GM12878 (cell line): ENCODE measurements around the gene GUCA2A. TPM values are rescaled to one million over a fixed set of nuclear protein-coding genes. Genes with fewer than 3 reads are reported as not detected.

Experiments
- ATAC-seq: fragments of 200-7000 bp; cut with Tn5 transposase; 3 replicates; pipeline ENCODE4 v1.9.1; 2020; ENCODE audit warnings: mild to moderate bottlenecking, moderate library complexity
- BruUV-seq: library from RNA; stranded (reverse); fragments of 400-500 nt; replicated peaks from 2 replicates; lab custom pipeline; 2021; lab: Mats Ljungman, UMichigan
- CTCF ChIA-PET: fragments of 300-600 bp; sonication (Branson Sonifier 250); formaldehyde crosslinking; extraction: SDS; loops from one replicate; lab custom pipeline; 2021; ENCODE audit warnings: inconsistent platforms; lab: Yijun Ruan, JAX
- POLR2A ChIA-PET: fragments of 350-600 bp; formaldehyde crosslinking; extraction: SDS; loops from one replicate; lab custom pipeline; 2021; ENCODE audit warnings: inconsistent platforms; lab: Charles Lee
- RAD21 ChIA-PET: fragments of 300-600 bp; sonication (Branson Sonifier 250); formaldehyde crosslinking; loops from one replicate; lab custom pipeline; 2023; ENCODE audit warnings: antibody characterized with exemption; ENCODE audit not compliant: unreplicated experiment; lab: Charles Lee
- SMC1A ChIA-PET: fragments of 300-600 bp; sonication (Branson Sonifier 250); formaldehyde crosslinking; loops from one replicate; lab custom pipeline; 2023; ENCODE audit not compliant: unreplicated experiment, uncharacterized antibody; lab: Charles Lee
- DNase-seq: peaks from one replicate; pipeline ENCODE4 v3.0.0-alpha.2; 2011; ENCODE audit warnings: low read depth, low spot score
- FAIRE-seq: peaks from 3 replicates; lab custom pipeline; 2011; peaks lifted over from hg19 to GRCh38; lab: Jason Lieb, UNC
- H2AFZ ChIP-seq: 2 replicates; pipeline ENCODE4 v1.6.0; 2011; ENCODE audit warnings: low read depth, low read length, control low read depth; ENCODE audit not compliant: control insufficient read depth
- H3K27ac ChIP-seq: 2 replicates; pipeline ENCODE4 v1.5.1; 2011; ENCODE audit warnings: control low read depth; ENCODE audit not compliant: control insufficient read depth, insufficient read depth
- H3K27me3 ChIP-seq, 2 experiments: replicated peaks in 1 of 2; 2 replicates each; pipeline versions ENCODE4 v1.6.0 to v1.6.1; 2011; ENCODE audit warnings: low read length in 1 of 2; ENCODE audit not compliant: control insufficient read depth in 2 of 2, insufficient read depth in 2 of 2
- H3K36me3 ChIP-seq, 2 experiments: 2 replicates each; pipeline ENCODE4 v1.5.1; 2011; ENCODE audit warnings: low read length in 1 of 2; ENCODE audit not compliant: control insufficient read depth in 2 of 2, insufficient read depth in 2 of 2
- H3K4me1 ChIP-seq: 2 replicates; pipeline ENCODE4 v1.6.1; 2011; ENCODE audit warnings: mild to moderate bottlenecking, low read length, moderate library complexity, mixed read lengths; ENCODE audit not compliant: control insufficient read depth, insufficient read depth
- H3K4me2 ChIP-seq: 2 replicates; pipeline ENCODE4 v1.6.0; 2011; ENCODE audit warnings: control low read depth; ENCODE audit not compliant: control insufficient read depth, insufficient read depth
- H3K4me3 ChIP-seq: fragments of 200-600 bp; sonication (generic); 2 replicates; pipeline ENCODE4 v1.5.1; 2016
- H3K79me2 ChIP-seq: 2 replicates; pipeline ENCODE4 v1.6.0; 2011; ENCODE audit warnings: low read length; ENCODE audit not compliant: control insufficient read depth, insufficient read depth
- H3K9ac ChIP-seq: 2 replicates; pipeline ENCODE4 v1.8.0; 2011; ENCODE audit warnings: low read length, control low read depth, mixed read lengths; ENCODE audit not compliant: control insufficient read depth, insufficient read depth
- H3K9me3 ChIP-seq: replicated peaks from 3 replicates; pipeline ENCODE4 v1.5.1; 2011; ENCODE audit warnings: mild to moderate bottlenecking, low read length; ENCODE audit not compliant: control insufficient read depth, insufficient read depth
- H4K20me1 ChIP-seq: 2 replicates; pipeline ENCODE4 v1.6.0; 2011; ENCODE audit not compliant: control insufficient read depth, insufficient read depth
- CBFB ChIP-seq: IDR thresholded peaks from 2 replicates; pipeline ENCODE4 v1.6.1; 2016; ENCODE audit warnings: antibody characterized with exemption, low read depth
- JUNB ChIP-seq: IDR thresholded peaks from 2 replicates; pipeline ENCODE4 v1.6.1; 2016; ENCODE audit warnings: antibody characterized with exemption, mild to moderate bottlenecking
- JUND ChIP-seq: IDR thresholded peaks from 2 replicates; pipeline ENCODE4 v1.6.1; 2012; ENCODE audit warnings: low read depth, mild to moderate bottlenecking, low read length, improper control_type of control experiment, moderate library complexity
- MEF2A ChIP-seq: IDR thresholded peaks from 2 replicates; pipeline ENCODE4 v1.6.1; 2011; ENCODE audit warnings: low read depth, mild to moderate bottlenecking, low read length, moderate library complexity; ENCODE audit not compliant: insufficient read depth
- MTA3 ChIP-seq: IDR thresholded peaks from 2 replicates; pipeline ENCODE4 v1.6.1; 2012; ENCODE audit warnings: low read length, inconsistent platforms, borderline replicate concordance
- STAT1 ChIP-seq: fragments of 450-650 bp; conservative IDR thresholded peaks from 2 replicates; pipeline ENCODE4 v1.6.1; 2014; ENCODE audit warnings: antibody characterized with exemption, mild to moderate bottlenecking
- ZBTB33 ChIP-seq: fragments of 450-650 bp; IDR thresholded peaks from 2 replicates; pipeline ENCODE4 v1.6.1; 2017; ENCODE audit warnings: mild to moderate bottlenecking
- WGBS: methylation state at CpG from one replicate; pipeline ENCODE4 v1.1.6; 2016; ENCODE audit warnings: low lambda C conversion rate; ENCODE audit not compliant: insufficient replicate concordance, insufficient coverage; ENCODE audit errors: missing lambda C conversion rate; 5-methylcytosine and 5-hydroxymethylcytosine counted together
- in situ Hi-C: fragments of 300-500 bp; cut with MboI; formaldehyde crosslinking; loops from 9 replicates; pipeline ENCODE4 v1.14.3; 2018; ENCODE audit warnings: mixed read lengths
- intact Hi-C: fragments of 100-400 bp; cut with micrococcal nuclease; formaldehyde crosslinking; loops from one replicate; pipeline ENCODE4 v1.14.2; 2022; ENCODE audit not compliant: unreplicated experiment
- polyA plus RNA-seq, 11 experiments: library from polyadenylated mRNA; depleted of rRNA in 4 of 11; unstranded in 6 of 11; stranded (reverse) in 5 of 11; fragments of >200 nt; fragmentation: Nextera tagmentation in 4 of 11; fragmentation: Illumina TruSeq in 1 of 11; extraction: Ambion mirVana in 4 of 11; extraction: Trizol in 1 of 11; gene quantifications; 1 replicate in 1 of 11; 2 replicates in 10 of 11; pipeline versions ENCODE4 v1.2.1 to v1.2.3, GENCODE V29; 2011 to 2016; ENCODE audit warnings: inconsistent platforms in 2 of 11, missing spikeins in 2 of 11, low read depth in 1 of 11
- total RNA-seq, 4 experiments: library from RNA; depleted of rRNA in 3 of 4; stranded (reverse); fragments of >200 nt in 3 of 4; fragmentation: Illumina TruSeq in 1 of 4; extraction: Trizol in 1 of 4; gene quantifications; 2 replicates each; pipeline versions ENCODE4 v1.2.1 to v1.2.3, GENCODE V29; 2013 to 2021
- TF ChIP-seq, protein P1 (sequence below): fragments of 450-650 bp; IDR thresholded peaks from 2 replicates; pipeline ENCODE4 v1.6.1; 2017; ENCODE audit warnings: mild to moderate bottlenecking, moderate library complexity
- TF ChIP-seq, protein P2 (sequence below): IDR thresholded peaks from 2 replicates; pipeline ENCODE4 v1.6.1; 2011; ENCODE audit warnings: mild to moderate bottlenecking, low read depth, low read length, moderate library complexity; ENCODE audit not compliant: insufficient replicate concordance
- TF ChIP-seq, protein P3 (sequence below): IDR thresholded peaks from 2 replicates; pipeline ENCODE4 v1.6.1; 2012; ENCODE audit warnings: improper control_type of control experiment, low read depth, low read length; ENCODE audit not compliant: insufficient replicate concordance

The GUCA2A gene
- total and polyA plus RNA-seq, 10 of the 15 experiments (the other 5 are each of a cell fraction or from before 2014, with no cell fraction given), result not detected

GRCh38 chr1:42183210-42183956, 18.8 kb upstream of the GUCA2A start:
- Histone ChIP-seq H3K4me2 (no peak overlapping the region), H3K9me3 (no peaks in the 10 kb centered on the region), H3K27ac (no peak overlapping the region), H3K9ac (no peak overlapping the region), H3K27me3 (no peaks in the 10 kb centered on the region), H3K36me3 (peaks cover 0 to 21% of the 10 kb centered on the region in 2 experiments), H4K20me1 (no peaks in the 10 kb centered on the region), H2AFZ (no peak overlapping the region), H3K4me3 (no peak overlapping the region), H3K79me2 (no peaks in the 10 kb centered on the region), H3K4me1 (no peaks in the 10 kb centered on the region)
- in situ Hi-C loops (no loop called here), intact Hi-C loops (no loop called here)
- SMC1A ChIA-PET, result interaction anchor here (1.9 kb wide), 1 partner anchor 10 kb away, joined by 6 read pairs; no protein-coding TSS in a partner anchor
- RAD21 ChIA-PET, result no interaction called here
- no peak for ATAC-seq
- POLR2A ChIA-PET, result interaction anchor here (0.8 kb wide), 1 partner anchor 403 kb away, joined by 3 read pairs; no protein-coding TSS in a partner anchor
- CTCF ChIA-PET, result interaction anchor here (4.9 kb wide), 1 partner anchor 9 kb away, joined by 32 read pairs; no protein-coding TSS in a partner anchor
- BruUV-seq, result no TSS peak
- no peak for DNase-seq
- no peak for FAIRE-seq
- WGBS, result 98% methylated on average over 3 of the region's 7 CpGs
- TF ChIP-seq JUND, result no peak
- TF ChIP-seq MEF2A, result no peak
- TF ChIP-seq CBFB, result no peak
- TF ChIP-seq, protein P1, sequence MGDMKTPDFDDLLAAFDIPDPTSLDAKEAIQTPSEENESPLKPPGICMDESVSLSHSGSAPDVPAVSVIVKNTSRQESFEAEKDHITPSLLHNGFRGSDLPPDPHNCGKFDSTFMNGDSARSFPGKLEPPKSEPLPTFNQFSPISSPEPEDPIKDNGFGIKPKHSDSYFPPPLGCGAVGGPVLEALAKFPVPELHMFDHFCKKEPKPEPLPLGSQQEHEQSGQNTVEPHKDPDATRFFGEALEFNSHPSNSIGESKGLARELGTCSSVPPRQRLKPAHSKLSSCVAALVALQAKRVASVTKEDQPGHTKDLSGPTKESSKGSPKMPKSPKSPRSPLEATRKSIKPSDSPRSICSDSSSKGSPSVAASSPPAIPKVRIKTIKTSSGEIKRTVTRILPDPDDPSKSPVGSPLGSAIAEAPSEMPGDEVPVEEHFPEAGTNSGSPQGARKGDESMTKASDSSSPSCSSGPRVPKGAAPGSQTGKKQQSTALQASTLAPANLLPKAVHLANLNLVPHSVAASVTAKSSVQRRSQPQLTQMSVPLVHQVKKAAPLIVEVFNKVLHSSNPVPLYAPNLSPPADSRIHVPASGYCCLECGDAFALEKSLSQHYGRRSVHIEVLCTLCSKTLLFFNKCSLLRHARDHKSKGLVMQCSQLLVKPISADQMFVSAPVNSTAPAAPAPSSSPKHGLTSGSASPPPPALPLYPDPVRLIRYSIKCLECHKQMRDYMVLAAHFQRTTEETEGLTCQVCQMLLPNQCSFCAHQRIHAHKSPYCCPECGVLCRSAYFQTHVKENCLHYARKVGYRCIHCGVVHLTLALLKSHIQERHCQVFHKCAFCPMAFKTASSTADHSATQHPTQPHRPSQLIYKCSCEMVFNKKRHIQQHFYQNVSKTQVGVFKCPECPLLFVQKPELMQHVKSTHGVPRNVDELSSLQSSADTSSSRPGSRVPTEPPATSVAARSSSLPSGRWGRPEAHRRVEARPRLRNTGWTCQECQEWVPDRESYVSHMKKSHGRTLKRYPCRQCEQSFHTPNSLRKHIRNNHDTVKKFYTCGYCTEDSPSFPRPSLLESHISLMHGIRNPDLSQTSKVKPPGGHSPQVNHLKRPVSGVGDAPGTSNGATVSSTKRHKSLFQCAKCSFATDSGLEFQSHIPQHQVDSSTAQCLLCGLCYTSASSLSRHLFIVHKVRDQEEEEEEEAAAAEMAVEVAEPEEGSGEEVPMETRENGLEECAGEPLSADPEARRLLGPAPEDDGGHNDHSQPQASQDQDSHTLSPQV, result no peak
- TF ChIP-seq JUNB, result no peak
- TF ChIP-seq, protein P2, sequence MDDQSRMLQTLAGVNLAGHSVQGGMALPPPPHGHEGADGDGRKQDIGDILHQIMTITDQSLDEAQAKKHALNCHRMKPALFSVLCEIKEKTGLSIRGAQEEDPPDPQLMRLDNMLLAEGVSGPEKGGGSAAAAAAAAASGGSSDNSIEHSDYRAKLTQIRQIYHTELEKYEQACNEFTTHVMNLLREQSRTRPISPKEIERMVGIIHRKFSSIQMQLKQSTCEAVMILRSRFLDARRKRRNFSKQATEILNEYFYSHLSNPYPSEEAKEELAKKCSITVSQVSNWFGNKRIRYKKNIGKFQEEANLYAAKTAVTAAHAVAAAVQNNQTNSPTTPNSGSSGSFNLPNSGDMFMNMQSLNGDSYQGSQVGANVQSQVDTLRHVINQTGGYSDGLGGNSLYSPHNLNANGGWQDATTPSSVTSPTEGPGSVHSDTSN, result no peak
- TF ChIP-seq ZBTB33, result no peak
- TF ChIP-seq, protein P3, sequence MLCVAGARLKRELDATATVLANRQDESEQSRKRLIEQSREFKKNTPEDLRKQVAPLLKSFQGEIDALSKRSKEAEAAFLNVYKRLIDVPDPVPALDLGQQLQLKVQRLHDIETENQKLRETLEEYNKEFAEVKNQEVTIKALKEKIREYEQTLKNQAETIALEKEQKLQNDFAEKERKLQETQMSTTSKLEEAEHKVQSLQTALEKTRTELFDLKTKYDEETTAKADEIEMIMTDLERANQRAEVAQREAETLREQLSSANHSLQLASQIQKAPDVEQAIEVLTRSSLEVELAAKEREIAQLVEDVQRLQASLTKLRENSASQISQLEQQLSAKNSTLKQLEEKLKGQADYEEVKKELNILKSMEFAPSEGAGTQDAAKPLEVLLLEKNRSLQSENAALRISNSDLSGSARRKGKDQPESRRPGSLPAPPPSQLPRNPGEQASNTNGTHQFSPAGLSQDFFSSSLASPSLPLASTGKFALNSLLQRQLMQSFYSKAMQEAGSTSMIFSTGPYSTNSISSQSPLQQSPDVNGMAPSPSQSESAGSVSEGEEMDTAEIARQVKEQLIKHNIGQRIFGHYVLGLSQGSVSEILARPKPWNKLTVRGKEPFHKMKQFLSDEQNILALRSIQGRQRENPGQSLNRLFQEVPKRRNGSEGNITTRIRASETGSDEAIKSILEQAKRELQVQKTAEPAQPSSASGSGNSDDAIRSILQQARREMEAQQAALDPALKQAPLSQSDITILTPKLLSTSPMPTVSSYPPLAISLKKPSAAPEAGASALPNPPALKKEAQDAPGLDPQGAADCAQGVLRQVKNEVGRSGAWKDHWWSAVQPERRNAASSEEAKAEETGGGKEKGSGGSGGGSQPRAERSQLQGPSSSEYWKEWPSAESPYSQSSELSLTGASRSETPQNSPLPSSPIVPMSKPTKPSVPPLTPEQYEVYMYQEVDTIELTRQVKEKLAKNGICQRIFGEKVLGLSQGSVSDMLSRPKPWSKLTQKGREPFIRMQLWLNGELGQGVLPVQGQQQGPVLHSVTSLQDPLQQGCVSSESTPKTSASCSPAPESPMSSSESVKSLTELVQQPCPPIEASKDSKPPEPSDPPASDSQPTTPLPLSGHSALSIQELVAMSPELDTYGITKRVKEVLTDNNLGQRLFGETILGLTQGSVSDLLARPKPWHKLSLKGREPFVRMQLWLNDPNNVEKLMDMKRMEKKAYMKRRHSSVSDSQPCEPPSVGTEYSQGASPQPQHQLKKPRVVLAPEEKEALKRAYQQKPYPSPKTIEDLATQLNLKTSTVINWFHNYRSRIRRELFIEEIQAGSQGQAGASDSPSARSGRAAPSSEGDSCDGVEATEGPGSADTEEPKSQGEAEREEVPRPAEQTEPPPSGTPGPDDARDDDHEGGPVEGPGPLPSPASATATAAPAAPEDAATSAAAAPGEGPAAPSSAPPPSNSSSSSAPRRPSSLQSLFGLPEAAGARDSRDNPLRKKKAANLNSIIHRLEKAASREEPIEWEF, result no peak
- no peak for TF ChIP-seq STAT1
- no peak for TF ChIP-seq MTA3
